ENCODE measurements around the gene CRELD2. TPM values are rescaled to one million over a fixed set of nuclear protein-coding genes. Genes with fewer than 3 reads are reported as not detected.

Gene CRELD2
- total RNA-seq (10 to 100 TPM; 59.7 to 79.7 TPM), polyA plus RNA-seq (ENCODE audit: insufficient read length in 6 of 6) (10 to 100 TPM; 28.5 to 43.1 (median 31.7) TPM)
- long read RNA-seq, donor 1, transcript CRELD2-201 (10 exons, 1,357 nt), result major isoform, 19 of 36 reads
- long read RNA-seq, donor 1, partial matches to known transcripts, result 12 of 36 reads
- long read RNA-seq, donor 1, other reads (novel, unspliced or antisense), result 0 of 36 reads
- long read RNA-seq, donor 2, transcript CRELD2-201 (10 exons, 1,357 nt), result major isoform, 13 of 13 reads
- long read RNA-seq, donor 2, partial matches to known transcripts, result 0 of 13 reads
- long read RNA-seq, donor 2, other reads (novel, unspliced or antisense), result 0 of 13 reads
- long read RNA-seq, donor 3, transcript CRELD2-201 (10 exons, 1,357 nt), result major isoform, 9 of 12 reads
- long read RNA-seq, donor 3, partial matches to known transcripts, result 0 of 12 reads
- long read RNA-seq, donor 3, other reads (novel, unspliced or antisense), result 0 of 12 reads
- long read RNA-seq, donor 4, transcript CRELD2-201 (10 exons, 1,357 nt), result major isoform, 111 of 133 reads
- long read RNA-seq, donor 4, partial matches to known transcripts, result 10 of 133 reads
- long read RNA-seq, donor 4, other reads (novel, unspliced or antisense), result 7 of 133 reads
- long read RNA-seq, donor 5, transcript CRELD2-201 (10 exons, 1,357 nt), result major isoform, 18 of 18 reads
- long read RNA-seq, donor 5, partial matches to known transcripts, result 0 of 18 reads
- long read RNA-seq, donor 5, other reads (novel, unspliced or antisense), result 0 of 18 reads
- long read RNA-seq, donor 6, transcript CRELD2-201 (10 exons, 1,357 nt), result major isoform, 15 of 17 reads
- long read RNA-seq, donor 6, partial matches to known transcripts, result 0 of 17 reads
- long read RNA-seq, donor 6, other reads (novel, unspliced or antisense), result 0 of 17 reads
- long read RNA-seq, donor 7, transcript CRELD2-201 (10 exons, 1,357 nt), result major isoform, 7 of 7 reads
- long read RNA-seq, donor 7, partial matches to known transcripts, result 0 of 7 reads
- long read RNA-seq, donor 7, other reads (novel, unspliced or antisense), result 0 of 7 reads
- long read RNA-seq, donor 8, transcript CRELD2-210 (2 exons, 2,622 nt), result minor isoform, 5 of 20 reads
- long read RNA-seq, donor 8, transcript CRELD2-201 (10 exons, 1,357 nt), result major isoform, 13 of 20 reads
- long read RNA-seq, donor 8, partial matches to known transcripts, result 0 of 20 reads
- long read RNA-seq, donor 8, other reads (novel, unspliced or antisense), result 0 of 20 reads
- long read RNA-seq, donor 9, result 0 reads
- long read RNA-seq, donor 10, transcript CRELD2-209 (9 exons, 1,994 nt), result minor isoform, 13 of 270 reads
- long read RNA-seq, donor 10, transcript CRELD2-201 (10 exons, 1,357 nt), result major isoform, 212 of 270 reads
- long read RNA-seq, donor 10, partial matches to known transcripts, result 3 of 270 reads
- long read RNA-seq, donor 10, other reads (novel, unspliced or antisense), result 36 of 270 reads
- long read RNA-seq, donor 11, transcript CRELD2-201 (10 exons, 1,357 nt), result major isoform, 9 of 21 reads
- long read RNA-seq, donor 11, partial matches to known transcripts, result 6 of 21 reads
- long read RNA-seq, donor 11, other reads (novel, unspliced or antisense), result 0 of 21 reads
- long read RNA-seq, donor 12, transcript CRELD2-201 (10 exons, 1,357 nt), result major isoform, 14 of 15 reads
- long read RNA-seq, donor 12, partial matches to known transcripts, result 0 of 15 reads
- long read RNA-seq, donor 12, other reads (novel, unspliced or antisense), result 0 of 15 reads

DNA sequence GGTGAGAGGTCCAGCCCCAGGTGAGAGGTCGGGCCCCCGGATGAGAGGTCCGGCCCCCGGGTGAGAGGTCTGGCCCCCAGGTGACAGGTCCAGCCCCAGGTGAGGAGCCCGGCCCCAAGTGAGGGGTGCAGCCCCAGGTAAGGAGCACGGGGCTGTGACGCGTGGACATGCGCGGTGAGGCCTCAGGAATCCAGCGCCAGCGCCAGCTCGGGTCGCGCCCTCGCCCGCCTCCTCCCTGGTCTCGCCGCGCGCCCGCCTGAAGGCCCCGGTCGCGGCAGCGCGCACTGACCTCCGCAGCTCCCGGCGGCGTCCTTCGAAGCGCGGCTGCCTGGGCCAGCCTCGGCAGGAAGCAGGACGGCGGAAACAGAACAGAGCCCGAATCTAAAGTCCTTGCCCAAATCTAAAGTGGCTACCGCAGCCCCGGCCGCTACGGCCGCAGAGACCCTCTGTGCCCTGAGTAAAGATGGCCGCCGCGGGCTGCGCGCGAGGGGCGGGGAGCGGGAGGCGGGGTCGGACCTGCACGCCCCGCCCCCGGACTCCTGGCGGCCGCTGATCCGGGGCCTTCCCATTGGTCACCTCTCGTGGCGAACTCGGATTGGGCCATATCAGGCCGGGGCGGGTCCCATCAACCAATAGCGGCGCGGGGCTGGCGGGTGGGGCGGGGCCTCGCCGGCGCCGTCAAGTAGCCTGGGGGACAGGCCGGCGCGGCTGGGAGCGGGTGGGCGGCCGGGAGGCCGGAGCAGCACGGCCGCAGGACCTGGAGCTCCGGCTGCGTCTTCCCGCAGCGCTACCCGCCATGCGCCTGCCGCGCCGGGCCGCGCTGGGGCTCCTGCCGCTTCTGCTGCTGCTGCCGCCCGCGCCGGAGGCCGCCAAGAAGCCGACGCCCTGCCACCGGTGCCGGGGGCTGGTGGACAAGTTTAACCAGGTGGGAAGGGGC, at the start of gene CRELD2, which contains the start of gene ALG12:
Gene CRELD2, plus strand, starts transcription at position 661 of the 937 bp plus-strand sequence. Its CDS starts 136 bp downstream, at position 797.
Gene ALG12, minus strand, starts transcription at position 465 of the 937 bp plus-strand sequence. CDS start 4,673 bp downstream, outside the sequence.
- ATAC-seq, result peak; percentile 97

DNA sequence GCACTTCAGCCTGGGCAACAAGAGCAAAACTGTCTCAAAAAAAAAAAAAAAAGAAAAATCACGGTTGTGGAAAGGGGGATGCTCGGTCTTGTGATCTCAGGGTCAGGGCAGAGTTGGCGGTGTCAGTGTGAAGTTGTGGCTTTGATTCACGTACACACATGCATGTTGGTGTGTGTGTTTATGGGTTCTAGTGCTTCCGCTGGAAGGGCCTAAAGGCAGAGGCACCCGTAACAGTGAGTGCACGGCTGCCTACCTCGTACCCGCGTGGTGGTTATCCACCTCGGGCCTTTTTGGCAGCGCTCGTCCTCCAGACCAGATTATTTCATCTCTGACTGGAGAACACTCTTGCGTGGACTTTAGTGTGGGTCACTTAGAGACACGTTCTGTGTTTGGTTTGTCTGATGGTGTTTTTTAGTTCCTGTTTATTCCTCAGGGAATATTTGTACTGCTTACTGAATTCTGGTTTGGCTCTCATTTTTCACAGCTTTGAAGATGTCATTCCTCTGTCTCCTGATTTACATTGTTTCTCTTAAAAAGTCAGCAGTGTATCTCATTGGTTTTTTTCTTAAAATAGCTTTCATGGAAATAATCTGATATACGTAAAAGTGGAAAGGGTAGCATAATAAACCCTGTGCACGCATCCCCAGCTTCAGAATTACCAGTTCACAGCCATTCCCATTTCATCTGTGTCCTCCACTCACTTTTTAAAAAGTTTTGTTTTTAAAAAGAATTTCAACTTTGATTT, 49.2 kb upstream of the CRELD2 start:
- ATAC-seq, result no peak
- intact Hi-C loops (cut with DNase I), result no loop called here
- H3K4me1 ChIP-seq, result no peaks in the 10 kb centered on the region
- no peak for DNase-seq
- TF ChIP-seq, protein P1, sequence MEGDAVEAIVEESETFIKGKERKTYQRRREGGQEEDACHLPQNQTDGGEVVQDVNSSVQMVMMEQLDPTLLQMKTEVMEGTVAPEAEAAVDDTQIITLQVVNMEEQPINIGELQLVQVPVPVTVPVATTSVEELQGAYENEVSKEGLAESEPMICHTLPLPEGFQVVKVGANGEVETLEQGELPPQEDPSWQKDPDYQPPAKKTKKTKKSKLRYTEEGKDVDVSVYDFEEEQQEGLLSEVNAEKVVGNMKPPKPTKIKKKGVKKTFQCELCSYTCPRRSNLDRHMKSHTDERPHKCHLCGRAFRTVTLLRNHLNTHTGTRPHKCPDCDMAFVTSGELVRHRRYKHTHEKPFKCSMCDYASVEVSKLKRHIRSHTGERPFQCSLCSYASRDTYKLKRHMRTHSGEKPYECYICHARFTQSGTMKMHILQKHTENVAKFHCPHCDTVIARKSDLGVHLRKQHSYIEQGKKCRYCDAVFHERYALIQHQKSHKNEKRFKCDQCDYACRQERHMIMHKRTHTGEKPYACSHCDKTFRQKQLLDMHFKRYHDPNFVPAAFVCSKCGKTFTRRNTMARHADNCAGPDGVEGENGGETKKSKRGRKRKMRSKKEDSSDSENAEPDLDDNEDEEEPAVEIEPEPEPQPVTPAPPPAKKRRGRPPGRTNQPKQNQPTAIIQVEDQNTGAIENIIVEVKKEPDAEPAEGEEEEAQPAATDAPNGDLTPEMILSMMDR (IDR thresholded peaks at IDR 0.05), result no peak
- no peak overlapping the region for H3K27ac ChIP-seq
- H3K36me3 ChIP-seq, result peaks cover 0 to 14% of the 10 kb centered on the region in 2 donors
- peaks cover 0 to 33% of the 10 kb centered on the region in 2 donors for H3K9me3 ChIP-seq
- H3K4me3 ChIP-seq, result no peak overlapping the region
- H3K27me3 ChIP-seq, result no peaks in the 10 kb centered on the region

More for the DNA sequence above, at the start of gene CRELD2, which contains the start of gene ALG12:
- Histone ChIP-seq H3K27ac (peak within 1 kb of the TSS; percentile 96), H3K4me1 (peaks cover 13 to 30% of the 10 kb centered on the region in 2 donors), H3K27me3 (no peaks in the 10 kb centered on the region), H3K36me3 (peaks cover 0 to 34% of the 10 kb centered on the region in 2 donors), H3K9me3 (no peaks in the 10 kb centered on the region), H3K4me3 (peak within 1 kb of the TSS; percentile 87 to 93)
- intact Hi-C loops (cut with DNase I), result loop anchor here in 1 of 2 donors (10.0 kb wide), 1 partner anchor 143 kb away; no protein-coding TSS in a partner anchor
- peak; percentile 96 to 98 (median 97) for DNase-seq
- TF ChIP-seq, protein P1 (IDR thresholded peaks at IDR 0.05), result no peak

GRCh38 chr22:49869845-49870712, 48.4 kb upstream of the CRELD2 start:
- Histone ChIP-seq H3K27ac (no peak overlapping the region), H3K36me3 (peaks cover 0 to 14% of the 10 kb centered on the region in 2 donors), H3K27me3 (no peaks in the 10 kb centered on the region), H3K4me3 (no peak overlapping the region), H3K9me3 (peaks cover 0 to 31% of the 10 kb centered on the region in 2 donors), H3K4me1 (no peaks in the 10 kb centered on the region)
- DNase-seq (no peak), ATAC-seq (no peak)
- TF ChIP-seq, protein P1 (IDR thresholded peaks at IDR 0.05), result no peak
- intact Hi-C loops (cut with DNase I), result no loop called here
